HG03354 (cell line): ENCODE measurements around the gene CEP76.

Source experiments
- ATAC-seq: cut with Tn5 transposase; IDR thresholded peaks from one replicate; pipeline ENCODE4 v1.9.1; 2021; ENCODE audit warnings: mild to moderate bottlenecking; ENCODE audit not compliant: unreplicated experiment, poor library complexity, severe bottlenecking

The CEP76 gene, protein sequence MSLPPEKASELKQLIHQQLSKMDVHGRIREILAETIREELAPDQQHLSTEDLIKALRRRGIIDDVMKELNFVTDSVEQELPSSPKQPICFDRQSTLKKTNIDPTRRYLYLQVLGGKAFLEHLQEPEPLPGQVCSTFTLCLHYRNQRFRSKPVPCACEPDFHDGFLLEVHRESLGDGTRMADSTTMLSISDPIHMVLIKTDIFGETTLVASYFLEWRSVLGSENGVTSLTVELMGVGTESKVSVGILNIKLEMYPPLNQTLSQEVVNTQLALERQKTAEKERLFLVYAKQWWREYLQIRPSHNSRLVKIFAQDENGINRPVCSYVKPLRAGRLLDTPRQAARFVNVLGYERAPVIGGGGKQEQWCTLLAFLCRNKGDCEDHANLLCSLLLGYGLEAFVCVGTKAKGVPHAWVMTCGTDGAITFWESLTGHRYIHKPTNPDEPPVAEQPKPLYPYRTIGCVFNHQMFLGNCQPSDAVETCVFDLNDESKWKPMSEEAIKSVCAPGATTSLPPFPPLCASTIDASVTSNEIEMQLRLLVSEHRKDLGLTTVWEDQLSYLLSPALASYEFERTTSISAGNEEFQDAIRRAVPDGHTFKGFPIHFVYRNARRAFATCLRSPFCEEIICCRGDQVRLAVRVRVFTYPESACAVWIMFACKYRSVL

DNA sequence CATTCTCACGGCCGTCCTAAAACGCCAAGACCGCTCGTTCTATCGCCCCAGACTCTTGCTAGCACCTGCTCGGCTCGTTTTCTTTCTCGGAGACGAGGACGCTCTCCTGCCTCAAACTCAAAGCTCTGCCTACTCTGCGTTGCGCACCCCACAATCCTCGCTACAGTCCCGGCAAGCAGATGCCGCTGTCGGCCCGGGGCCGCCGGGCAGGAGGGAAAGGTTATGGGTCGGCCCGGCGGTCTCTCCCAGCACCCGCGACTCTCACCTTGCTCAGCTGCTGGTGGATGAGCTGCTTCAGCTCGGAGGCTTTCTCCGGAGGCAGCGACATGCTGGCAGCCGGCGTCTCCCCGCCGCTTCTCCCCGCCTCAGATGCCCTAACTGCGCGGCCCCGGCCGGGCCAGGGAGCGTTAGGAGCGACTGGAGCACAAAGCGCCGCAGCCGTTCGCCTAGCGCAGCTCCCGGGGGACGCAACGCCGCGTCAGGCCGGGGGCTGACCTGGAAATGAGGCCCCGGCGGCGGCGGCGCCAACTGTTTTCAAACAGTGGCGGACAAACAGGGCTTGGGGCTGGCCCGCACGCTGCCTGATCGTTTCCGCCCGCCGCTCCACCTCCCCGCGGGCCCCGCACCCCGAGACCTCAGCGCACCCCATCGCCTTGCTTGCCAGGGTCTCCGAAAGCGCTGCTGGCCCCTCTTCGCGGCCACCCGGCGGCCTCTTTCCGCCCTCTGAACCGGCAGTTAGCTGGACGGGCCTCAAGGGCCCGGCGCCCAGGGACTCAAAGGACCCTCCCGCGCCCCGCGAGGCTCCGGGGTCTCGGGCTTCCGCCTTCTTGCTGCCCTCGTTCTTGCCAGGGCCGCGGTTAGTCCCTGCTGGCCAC is at the start of gene CEP76, which contains the start of gene PSMG2:
Gene CEP76 (minus strand): TSS at position 503 of the 875 bp plus-strand sequence. CDS start 175 bp downstream, at position 328.
Gene PSMG2 (plus strand): TSS at position 822 of the 875 bp plus-strand sequence. CDS start 66 bp downstream, outside the sequence.
- peak; percentile 82 for ATAC-seq

DNA sequence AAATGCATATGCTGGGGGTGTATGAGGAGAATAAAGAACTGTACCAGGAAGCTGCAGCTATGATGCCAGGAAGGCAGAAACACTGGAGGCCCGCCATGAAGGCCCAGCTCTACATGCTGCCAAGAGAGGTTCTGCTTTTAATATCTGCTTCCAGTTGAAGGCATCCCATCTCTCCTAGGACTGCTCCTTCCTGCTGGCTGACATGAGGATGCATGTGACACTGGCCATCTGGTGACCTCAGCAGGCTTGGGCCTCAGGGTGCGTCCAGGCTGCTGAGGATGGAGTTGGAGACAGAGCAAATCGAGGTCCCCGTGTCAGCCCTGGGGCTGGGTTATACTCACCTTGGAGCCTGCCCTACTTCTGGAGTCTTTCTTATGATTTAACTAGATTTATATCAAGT is 49.4 kb upstream of the CEP76 start:
- ATAC-seq = no peak

DNA sequence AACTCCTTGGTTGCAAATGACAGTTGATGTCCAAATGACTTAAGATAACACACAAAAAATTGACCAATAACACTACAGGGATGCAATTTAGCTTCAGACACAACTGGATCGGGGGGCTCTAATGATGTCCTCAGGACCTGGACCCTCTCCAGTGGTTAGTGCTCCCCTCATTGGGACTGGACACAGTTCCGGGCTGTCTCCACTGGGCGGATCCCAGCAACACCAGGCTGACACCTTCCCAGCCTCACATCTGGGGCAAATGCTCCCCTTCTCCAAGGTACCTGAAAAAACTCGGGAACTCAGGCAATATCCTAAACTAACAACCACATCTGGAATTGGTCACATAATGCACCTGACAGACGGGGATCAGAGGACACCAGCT is 49.0 kb upstream of the CEP76 start:
- no peak for ATAC-seq

DNA sequence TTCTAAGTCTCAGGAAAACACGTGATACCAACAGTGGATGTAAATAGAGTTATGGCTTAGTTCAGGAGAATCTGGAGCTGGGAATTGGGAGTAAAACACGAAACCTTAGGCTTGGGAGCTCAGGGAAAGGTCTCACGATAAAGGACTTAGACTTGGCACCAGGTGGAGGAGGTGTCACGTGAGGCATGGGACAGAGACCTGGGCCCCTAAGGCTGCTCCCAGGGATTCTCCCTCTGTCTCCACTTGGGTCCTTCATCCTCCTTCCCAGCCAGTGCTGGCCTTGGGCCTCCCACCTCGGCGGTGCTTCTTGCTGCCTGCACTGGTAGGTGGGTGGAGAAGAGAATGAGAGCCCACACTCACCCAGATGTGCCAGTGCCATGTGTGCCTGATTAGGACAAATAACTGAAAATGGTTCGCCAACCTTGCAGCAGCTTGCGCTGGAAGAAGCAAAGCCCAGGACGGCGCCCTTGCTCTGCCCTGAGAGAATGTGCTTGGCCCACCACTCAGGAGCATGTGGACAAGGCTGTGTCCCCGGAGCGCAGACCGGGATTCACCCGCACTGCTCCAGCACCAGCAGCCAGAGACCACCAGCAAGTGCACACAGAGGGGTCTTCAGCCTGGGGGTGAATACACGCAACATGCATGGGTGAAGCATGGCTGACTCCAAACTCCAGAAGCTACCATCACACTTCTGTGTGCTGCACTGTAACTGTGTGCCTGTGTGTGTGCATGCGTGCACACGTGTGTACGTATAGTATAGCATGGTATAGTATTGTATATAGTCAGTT is 48.4 kb upstream of the CEP76 start:
- ATAC-seq = no peak

DNA sequence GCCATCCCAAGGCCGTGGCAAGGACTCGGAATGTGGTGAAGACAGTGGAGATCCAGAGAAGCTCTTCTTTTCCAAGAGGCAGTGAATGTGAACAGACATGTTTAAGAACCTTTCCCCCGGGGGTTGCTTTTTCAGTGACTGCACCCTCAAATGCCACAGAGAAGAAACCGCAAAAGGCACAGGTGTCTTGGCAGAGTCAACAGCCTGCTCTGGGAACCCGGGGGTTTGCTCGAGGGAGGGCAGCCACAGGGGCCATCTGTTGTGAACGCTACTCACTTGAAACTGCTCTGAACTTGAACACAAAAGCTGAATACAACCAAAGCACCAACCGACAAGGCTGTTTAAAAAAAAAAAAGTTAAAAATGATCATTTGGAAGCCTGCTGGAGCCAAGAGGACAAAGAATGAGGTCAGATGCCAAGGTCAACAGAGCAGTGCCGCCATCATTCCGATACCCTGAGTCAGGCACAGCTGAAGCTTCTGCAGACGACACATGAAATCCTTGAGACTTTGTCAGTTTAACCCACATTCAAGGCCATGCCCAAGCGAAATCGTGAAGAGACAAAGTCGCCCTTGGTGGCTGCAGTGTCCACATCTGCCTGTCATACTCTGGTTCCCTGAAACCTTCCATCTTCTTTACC is 47.7 kb upstream of the CEP76 start:
- peak; percentile 62 for ATAC-seq

DNA sequence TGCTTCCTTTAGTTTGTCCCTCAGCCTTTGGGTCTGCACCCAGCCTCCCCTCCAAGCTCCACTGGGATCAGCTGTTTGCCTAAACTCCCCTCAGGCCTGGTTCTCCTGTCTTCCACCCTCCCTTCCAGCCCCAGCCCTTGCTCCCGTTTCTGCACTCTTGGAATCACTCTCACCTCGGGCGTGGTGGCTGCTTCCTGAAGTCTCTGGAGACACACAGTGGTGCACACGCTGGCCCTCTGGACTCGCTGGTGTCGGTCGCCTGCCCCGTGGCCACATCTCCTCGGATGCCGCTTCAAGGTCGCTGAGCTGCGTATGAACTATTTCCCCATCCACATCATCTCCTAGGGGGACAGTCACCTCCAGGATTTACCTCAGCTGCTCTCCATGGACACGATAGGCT is 46.6 kb upstream of the CEP76 start:
- no peak for ATAC-seq

DNA sequence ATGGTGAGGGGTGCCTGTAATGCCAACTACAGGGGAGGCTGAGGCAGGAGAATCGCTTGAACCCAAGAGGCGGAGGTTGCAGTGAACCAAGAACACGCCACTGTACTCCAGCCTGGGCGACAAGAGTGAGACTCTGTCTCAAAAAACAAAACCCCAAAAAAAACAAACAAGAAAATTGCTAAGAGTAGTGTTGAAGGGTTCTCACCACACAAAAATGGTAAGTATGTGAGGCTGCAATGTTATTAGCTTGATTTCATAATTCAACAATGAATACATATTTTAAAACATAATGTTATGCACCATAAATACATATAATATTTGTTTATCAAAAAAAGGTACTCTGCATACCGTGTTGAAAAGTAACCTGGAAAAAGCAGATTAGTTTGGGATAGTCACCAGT is 46.1 kb upstream of the CEP76 start:
- ATAC-seq = no peak

DNA sequence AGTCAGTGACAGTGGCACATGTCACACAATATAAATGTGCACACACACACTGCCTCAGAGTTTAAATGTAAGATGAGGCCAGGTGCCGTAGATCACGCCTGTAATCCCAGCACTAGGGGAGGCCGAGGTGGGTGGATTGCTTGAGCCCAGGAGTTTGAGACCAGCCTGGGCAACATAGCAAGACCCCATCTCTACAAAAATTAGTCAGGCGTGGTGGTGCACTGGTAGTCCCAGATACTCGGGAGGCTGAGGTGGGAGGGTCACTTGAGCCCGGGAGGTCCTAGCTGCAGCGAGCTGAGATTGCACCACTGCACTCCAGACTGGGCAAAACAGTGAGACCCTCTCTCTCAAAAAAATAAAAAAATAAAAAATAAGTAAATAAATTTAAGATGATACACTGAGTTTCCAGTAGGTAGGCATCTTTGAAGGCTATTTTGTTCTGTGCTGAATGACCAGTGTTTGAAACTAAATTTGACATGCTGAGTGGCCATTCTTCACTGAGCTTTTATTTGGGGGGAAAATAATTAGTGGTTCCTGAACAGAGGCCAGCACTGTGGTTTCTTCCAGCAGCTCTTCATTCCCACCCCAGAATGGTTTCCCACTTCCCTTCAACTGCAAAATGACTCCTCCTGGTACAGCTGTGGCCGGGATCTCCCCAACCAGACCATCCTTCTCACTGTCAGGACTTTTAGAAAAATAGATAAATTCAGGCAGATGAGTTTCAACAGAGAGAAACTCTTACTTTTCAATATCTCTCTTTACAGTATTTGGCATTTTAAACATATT is 45.2 kb upstream of the CEP76 start:
- ATAC-seq = no peak

DNA sequence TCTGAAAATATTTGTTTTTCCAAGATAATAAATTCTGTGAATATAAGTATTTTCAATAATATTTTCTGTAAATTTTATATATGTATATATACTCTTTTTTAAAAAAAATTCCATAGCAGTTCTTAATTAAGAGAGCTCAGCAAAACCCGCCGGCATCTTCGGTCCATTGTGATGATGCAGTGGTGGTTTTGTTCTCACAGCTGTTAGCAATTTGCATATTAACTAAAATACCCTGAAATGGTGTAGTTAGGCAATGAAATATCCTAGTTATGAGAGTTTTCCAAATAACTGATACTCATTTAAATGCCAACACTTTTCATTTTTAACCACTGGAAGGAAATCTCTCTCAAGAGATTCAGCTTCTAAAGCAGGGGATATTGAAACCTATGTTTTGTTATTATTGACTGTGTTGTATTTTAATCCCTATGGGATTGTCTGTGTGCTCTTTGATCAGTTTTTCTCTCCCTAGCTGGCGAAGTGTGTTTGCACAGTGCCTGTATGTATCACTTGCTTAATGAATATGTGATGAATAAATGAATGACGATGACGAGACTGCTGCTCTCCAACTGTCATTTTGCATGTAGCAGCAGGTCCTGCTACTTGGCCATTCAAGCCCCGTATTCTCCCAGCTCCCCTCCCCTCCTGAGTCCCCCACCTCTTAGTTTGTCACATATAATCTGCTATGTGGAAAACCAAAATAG is 42.7 kb upstream of the CEP76 start:
- ATAC-seq = no peak

DNA sequence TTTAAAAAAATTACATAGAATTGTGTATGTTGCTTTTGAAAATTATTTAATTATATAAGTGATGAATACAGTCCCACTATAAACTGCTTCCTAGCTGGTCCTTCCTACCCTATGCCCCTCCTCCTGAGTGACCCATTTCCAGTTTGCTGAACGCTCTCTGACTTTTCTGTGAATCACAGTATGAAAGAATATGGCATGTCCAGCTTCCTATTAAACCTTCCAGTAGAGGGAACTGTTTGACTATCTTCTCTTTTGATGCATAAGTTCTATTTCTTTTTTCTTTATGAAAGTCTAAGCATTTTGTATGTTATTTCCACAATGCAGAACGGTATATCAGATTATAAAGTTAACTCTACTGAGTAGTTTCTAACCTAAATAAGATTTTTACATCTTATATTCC is 41.6 kb upstream of the CEP76 start:
- no peak for ATAC-seq

DNA sequence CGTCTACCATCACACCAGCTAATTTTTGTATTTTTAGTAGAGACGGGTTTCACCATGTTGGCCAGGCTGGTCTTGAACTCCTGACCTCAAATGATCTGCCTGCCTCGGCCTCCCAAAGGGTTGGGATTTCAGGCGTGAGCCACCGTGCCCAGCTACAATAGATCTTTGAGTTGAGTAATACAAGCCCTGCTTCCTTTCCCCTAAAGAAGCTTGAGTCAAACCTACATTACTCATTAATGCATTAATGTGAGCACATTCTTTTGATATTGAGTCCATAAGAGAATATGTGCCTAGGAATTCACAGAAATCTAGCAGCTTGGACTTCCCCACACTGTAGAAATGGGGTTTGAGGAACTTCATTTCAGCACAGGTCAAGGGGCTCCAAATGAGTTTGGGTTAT is 39.9 kb upstream of the CEP76 start:
- ATAC-seq = no peak

DNA sequence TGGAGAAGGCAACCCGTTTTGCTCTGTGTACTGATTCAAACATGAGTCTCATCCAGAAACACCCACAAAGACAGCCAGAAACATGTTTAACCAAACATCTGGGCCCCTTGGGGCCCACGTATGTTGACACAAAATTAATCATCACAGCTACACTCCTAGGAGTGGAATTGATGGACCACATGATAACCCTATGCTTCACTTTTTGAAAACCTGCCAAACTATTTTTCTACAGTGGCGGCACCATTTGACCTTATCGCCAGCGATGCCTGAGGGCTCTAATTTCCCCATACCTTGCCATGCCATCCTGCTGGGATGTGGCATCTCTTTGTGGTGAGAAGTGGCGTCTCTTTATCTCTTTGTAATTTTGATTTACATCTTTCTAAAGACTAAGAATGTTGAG is 38.8 kb upstream of the CEP76 start:
- no peak for ATAC-seq

DNA sequence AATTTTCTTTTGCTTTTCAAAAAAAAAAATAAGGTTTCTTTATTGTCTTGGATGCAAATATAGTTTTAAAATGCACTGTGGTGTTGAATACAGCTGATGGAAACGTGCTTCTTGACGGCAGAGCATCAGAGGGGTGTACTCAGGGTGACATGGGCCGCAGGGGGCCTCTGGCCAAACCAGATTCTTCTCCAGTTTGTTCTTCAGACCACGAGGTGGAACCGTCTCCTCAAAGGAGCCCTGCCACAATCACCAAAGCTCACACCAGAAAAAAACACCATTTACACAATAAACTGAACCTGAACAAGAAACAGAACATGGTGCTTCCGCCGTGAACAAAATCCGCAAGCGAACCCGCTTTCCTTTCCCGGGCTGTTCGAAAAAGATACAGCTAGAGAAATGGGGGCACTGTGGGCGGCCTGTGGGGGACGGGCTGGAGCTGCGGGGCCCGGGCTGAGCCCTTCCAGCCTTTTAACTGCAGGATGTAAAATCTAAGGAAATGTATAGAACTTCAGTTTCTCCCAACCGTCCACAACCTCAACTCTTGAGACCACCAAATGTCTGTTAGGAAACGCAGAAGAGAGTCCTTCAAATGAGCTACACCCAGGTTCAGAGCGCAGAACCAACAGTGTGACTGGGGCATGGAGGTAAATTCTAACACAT is 34.9 kb upstream of the CEP76 start:
- ATAC-seq = no peak

DNA sequence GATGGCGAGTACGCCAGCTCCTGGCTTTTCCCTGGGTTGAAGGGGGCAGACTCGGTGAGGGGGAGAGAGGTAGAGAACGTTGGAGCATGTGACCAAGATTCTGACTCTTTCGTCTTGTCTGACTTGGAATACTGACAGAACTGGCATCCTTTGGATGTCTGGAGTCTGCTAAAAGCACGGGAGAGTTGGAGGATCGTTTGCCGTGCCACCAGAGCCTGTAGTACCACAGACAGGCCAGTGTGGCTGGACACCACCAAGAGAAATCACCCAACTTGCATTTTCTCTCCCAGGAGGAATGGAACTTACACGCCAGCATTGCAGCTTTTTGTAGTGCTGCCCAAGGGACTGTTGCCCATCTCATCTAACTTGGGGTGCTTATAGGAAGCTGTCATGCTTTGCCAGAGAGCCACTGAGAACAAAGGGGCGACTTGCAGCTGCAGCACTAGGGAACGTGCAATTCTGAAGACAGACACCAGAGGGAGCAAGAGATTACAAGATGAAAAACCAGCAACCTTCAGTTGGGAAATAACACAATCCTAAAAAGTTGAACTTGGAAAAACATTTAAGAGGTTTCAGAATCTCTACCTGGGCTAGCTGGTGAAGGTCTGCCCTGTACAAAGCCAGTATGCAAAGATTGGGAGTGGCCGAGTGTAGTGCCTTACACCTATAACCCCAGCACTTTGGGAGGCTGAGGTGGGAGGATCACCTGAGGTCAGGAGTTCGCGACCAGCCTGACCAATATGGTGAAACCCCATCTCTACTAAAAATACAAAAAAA is 24.4 kb upstream of the CEP76 start:
- ATAC-seq = no peak

DNA sequence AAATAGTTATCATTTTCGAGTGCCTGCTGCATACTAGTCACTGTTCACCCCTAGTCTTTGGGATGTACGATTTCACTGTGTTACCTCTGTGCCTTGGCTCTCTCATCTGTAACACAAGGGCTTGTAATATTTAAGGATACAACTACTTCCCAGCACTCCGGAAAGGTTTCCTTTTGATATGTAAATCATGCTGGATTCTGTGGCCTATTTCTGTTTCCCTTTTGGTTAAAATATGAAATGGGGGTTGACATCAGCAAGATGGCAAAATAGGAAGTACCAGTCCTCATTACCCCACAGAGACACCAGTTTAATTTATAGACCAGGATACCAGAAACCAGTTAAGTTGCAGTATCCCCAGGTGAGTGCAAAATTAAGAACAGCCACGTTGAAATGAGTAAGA is 23.8 kb upstream of the CEP76 start:
- ATAC-seq = no peak

DNA sequence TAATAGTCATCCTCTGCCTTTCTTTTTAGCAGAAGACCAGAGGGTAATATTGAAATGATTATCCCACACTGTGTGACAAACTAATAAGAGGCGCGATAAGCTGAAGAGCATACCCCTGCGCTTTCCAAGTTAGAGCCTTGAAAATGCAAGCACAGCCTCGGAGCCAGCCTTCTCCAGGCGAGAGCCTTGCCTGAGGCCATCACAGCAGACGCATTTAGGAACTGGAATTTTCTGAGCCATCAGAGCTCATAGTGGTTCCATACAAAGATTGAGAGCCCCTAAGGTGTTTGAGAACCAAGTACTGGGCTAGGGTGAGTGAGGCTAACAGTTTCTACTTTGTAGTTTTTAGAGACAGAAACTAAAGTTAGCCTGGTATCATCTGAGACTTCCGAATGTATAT is 20.2 kb upstream of the CEP76 start:
- no peak for ATAC-seq
